Endothelial cell of umbilical vein (primary cell): ENCODE results near the gene ETNK2. TPM values are rescaled to one million over a fixed set of nuclear protein-coding genes. Genes with fewer than 3 reads are reported as not detected.

Source experiments
- BruUV-seq: library from RNA; stranded (reverse); fragments of 400-500 nt; replicated peaks from 2 replicates; lab custom pipeline; 2021; lab: Mats Ljungman, UMichigan
- CTCF ChIA-PET: fragments of 300-600, 350-600 bp; sonication (Branson Sonifier 250); formaldehyde crosslinking; loops from one replicate; lab custom pipeline; 2021; ENCODE audit warnings: antibody characterized with exemption, inconsistent platforms; lab: Charles Lee
- POLR2A ChIA-PET: fragments of 300-600, 350-600 bp; sonication (Branson Sonifier 250); formaldehyde crosslinking; loops from one replicate; lab custom pipeline; 2021; ENCODE audit warnings: antibody characterized with exemption, inconsistent platforms; lab: Charles Lee
- DNase-seq: peaks from one replicate; pipeline ENCODE4 v3.0.0-alpha.2; 2011; ENCODE audit warnings: low read depth, low spot score
- FAIRE-seq: peaks from 2 replicates; lab custom pipeline; 2011; peaks lifted over from hg19 to GRCh38; lab: Jason Lieb, UNC
- H2AFZ ChIP-seq: 2 replicates; pipeline ENCODE4 v1.6.0; 2012; ENCODE audit warnings: low read depth, low read length, control low read depth, inconsistent platforms
- H3K27ac ChIP-seq: 2 replicates; pipeline ENCODE4 v1.5.1; 2011; ENCODE audit warnings: low read depth, mild to moderate bottlenecking, control low read depth, low read length, moderate library complexity; ENCODE audit not compliant: insufficient read depth
- H3K27me3 ChIP-seq, 2 experiments: 2 replicates each; pipeline versions ENCODE4 v1.6.0 to v1.6.1; 2011; ENCODE audit warnings: low read length in 2 of 2, mixed read lengths in 1 of 2; ENCODE audit not compliant: control insufficient read depth in 2 of 2, insufficient read depth in 2 of 2
- H3K36me3 ChIP-seq, 2 experiments: 2 replicates in 1 of 2; 3 replicates in 1 of 2; pipeline ENCODE4 v1.5.1; 2011; ENCODE audit warnings: low read length in 2 of 2, mild to moderate bottlenecking in 1 of 2, moderate library complexity in 1 of 2; ENCODE audit not compliant: control insufficient read depth in 2 of 2, insufficient read depth in 2 of 2; ENCODE audit errors: extremely low read depth in 1 of 2
- H3K4me1 ChIP-seq: 3 replicates; pipeline ENCODE4 v1.5.1; 2011; ENCODE audit warnings: mild to moderate bottlenecking, low read length; ENCODE audit not compliant: control insufficient read depth, insufficient read depth; ENCODE audit errors: extremely low read depth
- H3K4me2 ChIP-seq: 2 replicates; pipeline ENCODE4 v1.6.1; 2011; ENCODE audit warnings: low read length, control low read depth, mixed read lengths; ENCODE audit not compliant: insufficient read depth
- H3K4me3 ChIP-seq, 3 experiments: fragments of 200-600 bp in 1 of 3; sonication (generic), shearing (Covaris generic) in 1 of 3; replicated peaks in 1 of 3; 2 replicates each; pipeline ENCODE4 v1.5.1; 2011 to 2016; ENCODE audit warnings: control low read depth in 3 of 3, low read length in 3 of 3, mild to moderate bottlenecking in 2 of 3, inconsistent platforms in 1 of 3, low read depth in 1 of 3, moderate library complexity in 1 of 3; ENCODE audit not compliant: insufficient read depth in 1 of 3
- H3K79me2 ChIP-seq: 2 replicates; pipeline ENCODE4 v1.6.0; 2012; ENCODE audit warnings: low read length, inconsistent platforms; ENCODE audit not compliant: control insufficient read depth, insufficient read depth
- H3K9ac ChIP-seq: replicated peaks from 2 replicates; pipeline ENCODE3; 2011; ENCODE audit warnings: low read length, control low read depth; ENCODE audit not compliant: insufficient read depth; ENCODE audit errors: extremely low read depth
- H3K9me1 ChIP-seq: replicated peaks from 3 replicates; pipeline ENCODE4 v1.6.0; 2011; ENCODE audit warnings: mild to moderate bottlenecking, low read length; ENCODE audit not compliant: control insufficient read depth, insufficient read depth; ENCODE audit errors: extremely low read depth
- H3K9me3 ChIP-seq: replicated peaks from 2 replicates; pipeline ENCODE4 v1.5.1; 2012; ENCODE audit warnings: low read length, inconsistent platforms; ENCODE audit not compliant: control insufficient read depth, insufficient read depth
- H4K20me1 ChIP-seq: replicated peaks from 2 replicates; pipeline ENCODE3; 2011; ENCODE audit warnings: mild to moderate bottlenecking, low read length; ENCODE audit not compliant: control insufficient read depth, insufficient read depth; ENCODE audit errors: extremely low read depth
- CTCF ChIP-seq, 2 donors: IDR thresholded peaks; 1 replicate in 1 of 2; 2 replicates in 1 of 2; pipeline ENCODE4 v1.5.1; 2011; ENCODE audit warnings: low read length in 2 of 2, mild to moderate bottlenecking in 2 of 2, moderate library complexity in 2 of 2, control low read depth in 1 of 2, inconsistent platforms in 1 of 2, low read depth in 1 of 2; ENCODE audit not compliant: insufficient read depth in 1 of 2; ENCODE audit errors: extremely low read depth in 1 of 2
- EZH2 ChIP-seq: IDR thresholded peaks from 2 replicates; pipeline ENCODE4 v1.6.1; 2012; ENCODE audit warnings: borderline replicate concordance, low read depth, mild to moderate bottlenecking, moderate library complexity, low read length, inconsistent platforms; ENCODE audit not compliant: severe bottlenecking
- FOS ChIP-seq: IDR thresholded peaks from 2 replicates; pipeline ENCODE4 v1.6.1; 2011; ENCODE audit warnings: mild to moderate bottlenecking, low read length, moderate library complexity, borderline replicate concordance; ENCODE audit not compliant: insufficient read depth
- GATA2 ChIP-seq: IDR thresholded peaks from 2 replicates; pipeline ENCODE4 v1.7.0; 2011; ENCODE audit warnings: low read depth, mild to moderate bottlenecking, moderate library complexity, mixed read lengths, low read length; ENCODE audit not compliant: insufficient read length, insufficient read depth
- JUN ChIP-seq: IDR thresholded peaks from 2 replicates; pipeline ENCODE4 v1.6.1; 2011; ENCODE audit warnings: borderline replicate concordance, low read depth; ENCODE audit not compliant: insufficient read length, insufficient read depth
- MAX ChIP-seq: IDR thresholded peaks from 2 replicates; pipeline ENCODE4 v1.6.1; 2011; ENCODE audit not compliant: insufficient read depth, insufficient read length
- MYC ChIP-seq: IDR thresholded peaks from one replicate; pipeline ENCODE4 v1.6.1; 2011; ENCODE audit warnings: mild to moderate bottlenecking, low read depth, low read length
- POLR2A ChIP-seq: IDR thresholded peaks from 2 replicates; pipeline ENCODE4 v1.6.1; 2012; ENCODE audit warnings: low read depth, mild to moderate bottlenecking, control low read depth, low read length
- POLR2AphosphoS5 ChIP-seq: IDR thresholded peaks from 2 replicates; pipeline ENCODE4 v1.6.1; 2012; ENCODE audit warnings: low read depth, mild to moderate bottlenecking, control low read depth, low read length, moderate library complexity; ENCODE audit not compliant: insufficient read depth
- dilution Hi-C: fragments of 300-500 bp; cut with MboI; formaldehyde crosslinking; loops from one replicate; pipeline ENCODE4 v1.15.0; 2019; ENCODE audit warnings: low sequenced_read_pairs; ENCODE audit not compliant: extremely low pct_ligation_motif_present
- intact Hi-C: fragments of 100-400 bp; cut with micrococcal nuclease; formaldehyde crosslinking; loops from one replicate; pipeline ENCODE4 v1.10.0; 2022
- polyA plus RNA-seq, 4 experiments: library from polyadenylated mRNA; depleted of rRNA in 3 of 4; stranded (reverse) in 3 of 4; unstranded in 1 of 4; fragments of >200 nt; gene quantifications; 2 replicates each; pipeline versions ENCODE4 v1.2.1 to v1.2.3, GENCODE V29; 2011 to 2012; ENCODE audit warnings: missing spikeins in 1 of 4
- total RNA-seq: library from RNA; stranded (reverse); gene quantifications from 2 replicates; pipeline ENCODE4 v1.2.3, GENCODE V29; 2021

ETNK2 gene
- total and polyA plus RNA-seq, 2 donors (not counting 3 experiments of a cell fraction or from before 2014, with no cell fraction given), result 13.5 to 27.5 TPM

DNA sequence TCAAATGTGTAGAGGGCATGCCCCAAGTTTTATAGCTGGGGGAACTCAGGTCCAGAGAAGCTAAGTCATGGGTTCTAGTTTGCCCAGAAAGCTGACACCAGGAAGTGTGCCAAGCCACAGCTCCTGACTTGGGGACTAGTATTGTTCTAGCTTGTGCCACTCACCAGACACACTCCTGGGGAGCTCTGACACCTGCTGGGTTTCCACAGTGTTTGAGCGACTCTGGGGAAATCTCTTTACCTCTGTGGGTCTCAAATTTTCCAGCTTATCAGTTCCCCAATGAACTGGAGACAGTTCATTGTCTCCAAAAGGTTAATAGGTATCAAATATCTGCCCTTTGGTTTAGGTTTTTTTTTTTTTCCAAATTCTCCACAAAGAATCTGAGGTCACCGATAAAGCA is 40.2 kb upstream of the ETNK2 start:
- no peak overlapping the region for H3K4me2 ChIP-seq
- CTCF ChIA-PET, result interaction anchor here (0.6 to 7.2 kb wide), 3 partner anchors 14 to 321 kb away, joined by 3 to 85 read pairs (median 3); no protein-coding TSS in a partner anchor
- dilution Hi-C loops, result no loop called here
- no peaks in the 10 kb centered on the region for H4K20me1 ChIP-seq
- H3K79me2 ChIP-seq, result no peaks in the 10 kb centered on the region
- no peak overlapping the region for H3K4me3 ChIP-seq
- H3K9me1 ChIP-seq, result no peaks in the 10 kb centered on the region
- no peaks in the 10 kb centered on the region for H3K9me3 ChIP-seq
- no TSS peak for BruUV-seq
- no peak overlapping the region for H2AFZ ChIP-seq
- H3K27ac ChIP-seq, result no peak overlapping the region
- POLR2A ChIA-PET, result no interaction called here
- TF ChIP-seq CTCF (IDR thresholded peaks at IDR 0.05; ENCODE audit: extremely low read depth in 1 of 2, insufficient read depth in 1 of 2, low read depth in 1 of 2, low read length in 2 of 2) (no peak), GATA2 (no peak), POLR2AphosphoS5 (no peak), EZH2 (no peak), MYC (no peak), JUN (no peak), MAX (no peak), FOS (no peak), POLR2A (no peak)
- H3K9ac ChIP-seq, result no peak overlapping the region
- FAIRE-seq (no peak), DNase-seq (no peak)
- peaks cover 36% of the 10 kb centered on the region for H3K4me1 ChIP-seq
- no peaks in the 10 kb centered on the region for H3K36me3 ChIP-seq
- intact Hi-C loops, result no loop called here
- H3K27me3 ChIP-seq, result no peaks in the 10 kb centered on the region
